NCI-H1048 (cell line): ENCODE results near the gene ATP8B2.
"Not testable (repeated sequence)": the region's sequence is repeated elsewhere in the genome, so short reads cannot be mapped to it uniquely, and the experiment has no call there.

Source experiments
- DNase-seq: peaks from one replicate; lab custom pipeline; 2025; lab: John Stamatoyannopoulos, UW

The ATP8B2 gene

GRCh38 chr1:154325583-154326545 is 539 bp downstream of the ATP8B2 start:
- DNase-seq: no peak

DNA sequence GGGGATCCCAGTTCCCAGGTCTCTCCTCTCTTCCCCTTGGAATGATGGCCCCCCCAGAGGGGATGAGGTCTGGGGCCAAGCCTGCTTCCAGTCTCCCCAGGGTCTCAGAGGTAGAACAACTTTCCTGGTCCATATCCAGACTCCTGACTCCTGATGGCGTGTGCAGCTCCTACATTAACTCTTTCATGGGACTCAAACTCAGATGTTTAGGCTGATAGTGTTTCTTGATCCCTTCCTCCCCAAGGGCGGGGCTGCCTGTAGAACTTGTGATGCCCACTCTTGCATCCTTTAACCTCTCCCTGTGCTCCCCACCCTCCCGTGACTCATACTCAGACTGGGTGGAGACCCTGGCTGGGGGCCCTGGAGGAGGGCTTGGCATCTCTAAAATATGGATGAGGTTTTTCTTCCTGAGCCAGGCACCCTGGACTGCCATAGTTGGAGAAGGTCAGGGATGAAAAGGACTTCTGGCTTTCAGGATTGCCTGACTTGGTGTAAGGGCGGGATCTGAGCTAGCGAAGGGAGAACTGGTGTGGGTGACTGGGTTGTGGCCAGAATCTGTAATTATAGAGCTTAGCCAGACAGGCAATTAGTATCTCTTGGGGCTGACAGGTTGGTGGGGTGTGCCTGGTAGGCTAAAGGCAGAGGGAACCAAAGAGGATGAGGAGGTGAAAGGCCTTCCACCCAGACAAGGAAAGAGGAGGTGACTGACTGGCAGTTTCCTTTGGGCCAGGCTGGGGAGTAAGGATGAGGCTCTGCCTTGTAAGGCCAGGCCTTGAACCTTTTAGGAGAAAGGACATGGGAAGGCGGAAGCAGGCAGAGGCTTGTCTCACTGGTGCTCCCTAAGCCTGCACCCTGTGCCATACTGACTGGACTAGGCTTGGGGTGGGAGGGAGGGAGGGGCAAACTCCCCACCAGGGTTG is 1.5 kb downstream of the ATP8B2 start:
- no peak for DNase-seq

- no peak for DNase-seq
Measured at GRCh38 chr1:154327466-154328317, 2.4 kb downstream of the ATP8B2 start.

GRCh38 chr1:154328318-154329151 is 3.2 kb downstream of the ATP8B2 start:
- peak; percentile 77 for DNase-seq

GRCh38 chr1:154329152-154329521 is 3.8 kb downstream of the ATP8B2 start:
- DNase-seq: no peak

DNA sequence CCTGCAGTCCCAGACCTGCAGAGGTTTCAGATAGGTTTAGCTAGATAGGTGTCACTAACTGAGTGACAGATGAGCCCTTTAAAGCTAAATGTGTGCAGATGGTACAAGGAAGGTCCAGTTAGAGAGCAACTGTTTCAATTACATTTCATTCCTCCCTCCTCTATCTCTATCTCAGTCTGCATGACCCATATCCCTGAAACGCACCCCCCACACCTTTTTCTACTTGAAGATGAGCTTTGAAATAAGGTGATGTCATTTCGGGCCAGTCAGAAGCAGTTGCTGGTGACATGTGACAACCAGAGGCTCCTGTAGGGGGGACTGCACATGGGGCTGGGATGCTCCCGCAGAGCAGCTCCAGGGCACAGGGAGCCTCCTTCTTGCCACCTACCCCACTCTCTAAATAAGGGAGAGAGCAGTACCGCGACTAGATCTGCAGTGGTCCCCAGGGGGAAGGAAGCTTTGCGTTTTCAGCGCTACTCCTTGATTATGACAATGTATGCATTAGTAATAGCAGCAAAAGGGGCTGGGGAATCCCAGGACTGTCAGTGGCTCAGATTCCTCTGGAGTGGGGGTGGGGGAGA is 4.3 kb downstream of the ATP8B2 start:
- DNase-seq: no peak

GRCh38 chr1:154330669-154331068 is 5.3 kb downstream of the ATP8B2 start:
- DNase-seq: no peak

DNA sequence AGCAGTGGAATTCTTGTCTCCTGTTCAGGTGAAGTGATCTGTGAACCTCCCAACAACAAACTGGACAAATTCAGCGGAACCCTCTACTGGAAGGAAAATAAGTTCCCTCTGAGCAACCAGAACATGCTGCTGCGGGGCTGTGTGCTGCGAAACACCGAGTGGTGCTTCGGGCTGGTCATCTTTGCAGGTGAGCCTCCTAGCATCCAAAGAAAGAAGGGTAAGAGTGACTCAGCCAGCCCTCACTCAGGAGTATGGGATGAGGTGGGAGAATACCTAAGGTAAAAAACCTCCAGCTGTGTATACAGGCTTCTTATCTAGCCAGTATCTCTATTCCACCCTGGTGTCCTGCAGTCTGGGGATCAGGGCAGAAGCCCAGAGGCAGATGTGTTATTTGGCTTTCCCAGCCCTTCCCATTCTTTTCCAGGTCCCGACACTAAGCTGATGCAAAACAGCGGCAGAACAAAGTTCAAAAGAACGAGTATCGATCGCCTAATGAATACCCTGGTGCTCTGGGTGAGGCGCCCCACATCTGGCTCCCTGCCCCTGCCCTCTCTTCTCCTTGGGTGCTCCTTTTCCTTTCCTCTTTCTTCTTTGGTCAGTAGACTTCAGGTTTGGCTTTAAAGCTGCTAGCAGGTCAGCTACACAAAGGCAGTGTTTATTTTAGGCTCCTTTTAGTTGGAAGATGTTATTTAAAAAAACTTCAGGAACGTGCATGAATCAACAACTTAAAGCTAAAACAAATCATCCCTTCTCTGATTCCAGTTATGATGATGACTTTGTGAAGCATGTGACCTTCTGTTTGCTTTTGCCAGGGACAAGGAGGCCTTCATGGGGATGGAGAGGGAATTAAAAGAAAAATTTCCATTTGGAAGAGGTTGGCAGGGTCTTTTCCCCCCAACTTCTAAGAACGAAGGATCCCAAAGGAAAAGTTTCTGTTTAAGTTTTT is 9.0 kb downstream of the ATP8B2 start:
- no peak for DNase-seq

- DNase-seq: peak; percentile 69
Measured at GRCh38 chr1:154335025-154335714, 9.8 kb downstream of the ATP8B2 start.

DNA sequence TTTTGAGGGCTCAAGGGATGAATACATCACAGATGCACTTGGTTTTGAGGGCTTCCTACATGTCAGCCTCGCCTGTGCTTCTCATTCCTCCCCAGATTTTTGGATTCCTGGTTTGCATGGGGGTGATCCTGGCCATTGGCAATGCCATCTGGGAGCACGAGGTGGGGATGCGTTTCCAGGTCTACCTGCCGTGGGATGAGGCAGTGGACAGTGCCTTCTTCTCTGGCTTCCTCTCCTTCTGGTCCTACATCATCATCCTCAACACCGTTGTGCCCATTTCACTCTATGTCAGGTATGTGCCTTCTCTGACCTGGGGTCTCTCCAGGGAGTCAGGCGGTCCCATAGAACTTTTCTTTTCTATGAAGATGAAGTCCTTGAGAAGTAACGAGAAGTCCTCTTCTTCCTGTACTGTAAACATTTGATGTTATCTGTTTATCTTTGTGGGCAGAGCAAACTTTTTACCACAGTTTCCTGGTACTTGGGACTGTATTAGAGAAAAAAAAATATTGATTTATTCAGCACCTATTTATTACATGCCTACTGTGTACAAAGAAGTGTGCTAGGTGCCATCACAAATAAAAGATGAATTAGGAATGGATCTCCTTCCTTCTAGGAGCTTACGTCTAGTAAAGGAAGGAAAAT is 12.0 kb downstream of the ATP8B2 start:
- no peak for DNase-seq

DNA sequence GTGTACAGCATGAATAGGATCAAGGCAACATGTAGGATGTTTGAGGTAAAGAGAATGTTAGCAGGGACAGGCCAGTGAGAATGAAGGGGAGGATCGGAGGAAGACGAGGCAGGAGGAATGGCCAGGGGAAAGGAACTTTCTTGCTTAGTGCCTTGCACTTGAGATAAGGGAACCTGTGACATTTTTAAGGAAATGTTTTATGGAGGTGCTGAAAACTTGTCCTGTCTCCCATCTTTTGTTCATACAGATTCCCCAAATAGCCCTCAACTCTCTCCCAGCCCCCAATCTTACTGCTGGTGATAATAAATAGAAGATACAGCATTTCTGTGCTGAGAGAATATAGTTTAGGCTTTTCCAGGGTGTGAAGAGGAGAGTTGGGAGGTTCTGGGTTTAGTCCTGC is 13.6 kb downstream of the ATP8B2 start:
- DNase-seq: no peak

- DNase-seq: not testable (repeated sequence)
Measured at GRCh38 chr1:154341366-154341765, 16.0 kb downstream of the ATP8B2 start.

- no peak for DNase-seq
Measured at GRCh38 chr1:154342132-154342531, 16.8 kb downstream of the ATP8B2 start.

GRCh38 chr1:154342836-154343472 is 17.6 kb downstream of the ATP8B2 start:
- no peak for DNase-seq

GRCh38 chr1:154344977-154345837 is 19.9 kb downstream of the ATP8B2 start:
- DNase-seq: no peak

- DNase-seq: no peak
Measured at GRCh38 chr1:154346276-154346917, 21.1 kb downstream of the ATP8B2 start.
